Thoracic aorta (tissue), 2 donors: ENCODE measurements around the gene SLC36A3. TPM values are rescaled to one million over a fixed set of nuclear protein-coding genes. Genes with fewer than 3 reads are reported as not detected.
"Not testable (repeated sequence)": the region's sequence is repeated elsewhere in the genome, so short reads cannot be mapped to it uniquely, and the experiment has no call there.

Experiments used
- ATAC-seq: fragments of 150-250 bp; one replicate; pipeline ENCODE4 v1.8.0; 2017; ENCODE audit warnings: low read depth; ENCODE audit not compliant: insufficient number of reproducible peaks, low FRiP score
- DNase-seq: peaks from one replicate; pipeline ENCODE4 v3.0.0-alpha.2; 2020; ENCODE audit warnings: low spot score
- H3K27ac ChIP-seq, 2 donors: fragments of 200-600 bp; sonication (generic); 1 replicate in 1 of 2; 2 replicates in 1 of 2; pipeline ENCODE4 v1.5.1; 2016; ENCODE audit warnings: mild to moderate bottlenecking in 2 of 2, moderate library complexity in 2 of 2
- H3K27me3 ChIP-seq: fragments of 200-600 bp; sonication (generic); replicated peaks from 2 replicates; pipeline ENCODE4 v1.6.0; 2016; ENCODE audit warnings: mild to moderate bottlenecking; ENCODE audit not compliant: insufficient read depth
- H3K36me3 ChIP-seq: fragments of 200-600 bp; sonication (generic); one replicate; pipeline ENCODE4 v1.5.1; 2016
- H3K4me1 ChIP-seq, 2 donors: fragments of 200-600 bp; sonication (generic); 1 replicate in 1 of 2; 2 replicates in 1 of 2; pipeline versions ENCODE4 v1.5.1 to v1.6.0; 2016; ENCODE audit warnings: low read depth in 2 of 2, mild to moderate bottlenecking in 1 of 2; ENCODE audit not compliant: control insufficient read depth in 1 of 2
- H3K4me3 ChIP-seq: fragments of 200-600 bp; sonication (generic); 2 replicates; pipeline ENCODE4 v1.5.1; 2016; ENCODE audit warnings: mild to moderate bottlenecking
- H3K9me3 ChIP-seq: fragments of 200-600 bp; sonication (generic); 2 replicates; pipeline ENCODE4 v1.5.1; 2016
- CTCF ChIP-seq: fragments of 200-600 bp; sonication (generic); IDR thresholded peaks from one replicate; pipeline ENCODE4 v1.5.1; 2019; ENCODE audit warnings: antibody characterized with exemption
- total RNA-seq, 2 donors: library from RNA; depleted of rRNA; stranded (reverse); fragments of >200 nt; gene quantifications; one replicate each; pipeline versions ENCODE4 v1.1.0 to v1.2.3, GENCODE V29; 2016

Gene SLC36A3
- total RNA-seq, 2 donors from 2014 or later, result not detected

DNA sequence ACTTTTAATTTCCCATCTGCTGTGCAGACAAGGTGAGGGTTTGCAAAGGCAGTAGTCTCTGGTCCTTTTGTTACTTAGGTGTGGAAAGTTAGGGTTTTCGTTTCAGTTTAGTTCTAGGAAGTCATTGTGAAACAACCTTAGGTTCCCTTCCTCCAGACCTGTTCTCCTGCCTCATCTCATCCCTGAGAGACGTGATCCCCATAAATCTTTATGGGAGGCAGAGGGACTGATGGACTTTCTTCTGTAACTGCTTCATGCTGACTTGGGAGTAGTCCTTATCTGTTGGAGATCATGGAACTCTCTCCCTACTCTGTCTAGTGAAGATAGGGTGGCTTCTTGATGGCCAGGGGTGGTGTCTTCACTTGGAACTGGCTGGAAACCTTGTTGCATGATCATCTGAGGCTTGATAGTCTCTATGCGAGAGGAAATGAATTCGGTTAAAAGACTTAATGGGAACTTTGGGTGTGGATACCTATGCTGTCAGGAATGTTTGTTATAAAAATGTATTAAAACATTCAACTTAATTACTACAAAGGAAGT, 57.8 kb downstream of the SLC36A3 start:
- DNase-seq, result no peak
- Histone ChIP-seq H3K4me1 (no peaks in the 10 kb centered on the region), H3K9me3 (no peaks in the 10 kb centered on the region), H3K36me3 (no peaks in the 10 kb centered on the region), H3K27me3 (no peaks in the 10 kb centered on the region), H3K4me3 (no peak overlapping the region), H3K27ac (no peak overlapping the region)
- no peak for TF ChIP-seq CTCF
- no peak for ATAC-seq

DNA sequence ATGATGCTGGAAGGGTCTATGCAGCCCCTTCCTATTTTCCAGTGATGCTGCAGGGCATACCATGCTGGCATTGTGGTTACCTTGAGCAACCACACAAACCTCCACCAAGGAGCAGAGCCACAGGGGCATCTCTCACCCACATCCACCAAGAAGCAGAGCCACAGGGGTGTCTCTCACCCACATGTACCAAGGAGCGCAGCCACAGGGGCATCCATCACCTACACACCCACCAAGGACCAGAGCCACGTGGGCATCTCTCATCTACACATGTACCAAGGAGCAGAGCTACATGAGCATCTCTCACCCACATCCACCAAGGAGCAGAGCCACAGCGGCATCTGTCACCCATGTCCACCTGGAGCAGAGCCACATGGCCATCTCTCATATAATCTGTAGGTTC, 59.4 kb downstream of the SLC36A3 start:
- DNase-seq, result no peak
- ATAC-seq, result no peak
- no peaks in the 10 kb centered on the region for H3K36me3 ChIP-seq
- no peak overlapping the region for H3K27ac ChIP-seq
- H3K4me1 ChIP-seq, result no peaks in the 10 kb centered on the region
- no peak overlapping the region for H3K4me3 ChIP-seq
- no peaks in the 10 kb centered on the region for H3K9me3 ChIP-seq
- no peaks in the 10 kb centered on the region for H3K27me3 ChIP-seq
- no peak for TF ChIP-seq CTCF

- Histone ChIP-seq H3K4me3 (no peak overlapping the region), H3K27me3 (no peaks in the 10 kb centered on the region), H3K9me3 (no peaks in the 10 kb centered on the region), H3K36me3 (no peaks in the 10 kb centered on the region), H3K4me1 (peaks cover 0 to 4% of the 10 kb centered on the region in 2 donors), H3K27ac (no peak overlapping the region)
- no peak for DNase-seq
- ATAC-seq, result no peak
- no peak for TF ChIP-seq CTCF
Measured at GRCh38 chr5:151243564-151243963, 60.0 kb downstream of the SLC36A3 start.

DNA sequence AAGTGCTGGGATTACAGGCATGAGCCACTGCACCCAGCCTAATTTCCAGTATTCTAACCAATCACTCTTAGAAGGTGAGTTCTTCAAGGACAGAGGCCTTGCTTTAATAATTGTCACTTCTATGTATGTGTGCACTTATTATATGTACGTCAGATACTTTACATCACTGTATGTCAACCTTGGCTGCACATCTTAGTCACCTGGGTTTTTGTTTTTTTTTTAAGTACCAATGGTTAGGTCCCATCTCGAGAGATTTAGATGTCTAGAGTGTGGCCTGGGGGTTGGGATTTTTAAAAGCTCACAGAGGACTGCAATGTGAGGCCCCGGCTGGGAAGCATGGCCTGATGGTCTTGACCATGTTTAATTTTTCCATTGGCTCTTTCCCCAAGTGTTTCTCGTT, 60.4 kb downstream of the SLC36A3 start:
- ATAC-seq (no peak), DNase-seq (no peak)
- peaks cover 0 to 8% of the 10 kb centered on the region in 2 donors for H3K4me1 ChIP-seq
- H3K27me3 ChIP-seq, result no peaks in the 10 kb centered on the region
- no peaks in the 10 kb centered on the region for H3K36me3 ChIP-seq
- no peak overlapping the region for H3K4me3 ChIP-seq
- H3K27ac ChIP-seq, result no peak overlapping the region
- no peak for TF ChIP-seq CTCF
- no peaks in the 10 kb centered on the region for H3K9me3 ChIP-seq

DNA sequence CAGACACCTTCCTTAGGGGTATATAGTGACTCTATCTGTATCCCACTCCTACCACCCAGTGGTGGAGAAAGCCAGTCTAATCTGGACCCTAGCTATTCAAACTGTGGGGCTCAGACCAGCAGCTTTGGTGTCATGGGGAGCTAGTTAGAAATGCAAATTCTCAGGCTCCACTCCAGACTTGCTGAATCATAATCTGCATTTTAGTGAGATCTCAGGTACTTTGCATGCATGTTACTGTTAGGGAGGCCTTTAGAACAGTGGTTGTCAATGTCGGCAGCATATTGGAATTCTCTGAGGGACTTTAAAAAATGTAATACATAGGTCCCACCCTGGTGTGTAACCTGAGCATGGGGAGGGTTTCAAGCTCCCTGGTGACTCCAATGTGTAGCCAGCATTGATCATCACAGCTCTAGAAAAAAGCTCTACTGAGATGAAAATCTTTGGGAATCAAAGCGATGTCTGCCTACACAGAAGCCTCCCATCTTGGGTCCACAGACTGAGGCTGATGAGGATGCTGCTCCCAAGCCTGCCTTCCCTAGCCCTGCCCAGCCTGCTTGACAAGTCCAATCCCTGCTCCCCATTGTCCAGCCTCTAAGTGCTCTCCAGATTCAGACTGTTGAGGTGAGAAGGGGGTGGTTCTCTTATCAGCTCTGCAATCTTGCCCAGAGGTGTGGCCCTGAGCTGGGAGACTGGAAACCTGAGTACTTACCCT, 62.5 kb downstream of the SLC36A3 start:
- DNase-seq, result no peak
- Histone ChIP-seq H3K27me3 (no peaks in the 10 kb centered on the region), H3K36me3 (no peaks in the 10 kb centered on the region), H3K9me3 (no peaks in the 10 kb centered on the region), H3K4me1 (peaks cover 0 to 14% of the 10 kb centered on the region in 2 donors), H3K4me3 (no peak overlapping the region), H3K27ac (no peak overlapping the region)
- no peak for ATAC-seq
- TF ChIP-seq CTCF, result no peak

DNA sequence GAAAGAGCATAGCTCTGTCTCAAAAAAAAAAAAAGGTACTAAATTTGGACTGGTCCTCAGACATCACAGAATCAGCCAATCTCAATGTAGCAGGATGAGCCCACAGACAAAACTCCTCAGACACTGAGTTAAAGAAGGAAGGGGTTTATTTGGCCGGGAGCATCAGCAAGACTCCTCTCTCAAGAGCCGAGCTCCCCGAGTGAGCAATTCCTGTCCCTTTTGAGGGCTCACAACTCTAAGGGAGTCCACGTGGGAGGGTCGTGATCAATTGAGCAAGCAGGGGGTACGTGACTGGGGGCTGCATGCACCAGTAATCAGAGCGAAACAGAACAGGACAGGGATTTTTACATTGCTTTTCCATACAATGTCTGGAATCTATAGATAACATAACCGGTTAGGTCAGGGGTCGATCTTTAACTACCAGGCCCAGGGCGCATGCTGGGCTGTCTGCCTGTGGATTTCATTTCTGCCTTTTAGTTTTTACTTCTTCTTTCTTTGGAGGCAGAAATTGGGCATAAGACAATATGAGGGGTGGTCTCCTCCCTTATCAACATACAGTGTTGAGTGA, 63.2 kb downstream of the SLC36A3 start:
- not testable (repeated sequence) for ATAC-seq, H3K27me3 ChIP-seq, DNase-seq, H3K4me3 ChIP-seq, H3K36me3 ChIP-seq, H3K9me3 ChIP-seq, H3K27ac ChIP-seq
- peaks cover 0 to 14% of the 10 kb centered on the region in 2 donors for H3K4me1 ChIP-seq
